ENCODE results near the gene RTEL1.

Gene RTEL1

DNA sequence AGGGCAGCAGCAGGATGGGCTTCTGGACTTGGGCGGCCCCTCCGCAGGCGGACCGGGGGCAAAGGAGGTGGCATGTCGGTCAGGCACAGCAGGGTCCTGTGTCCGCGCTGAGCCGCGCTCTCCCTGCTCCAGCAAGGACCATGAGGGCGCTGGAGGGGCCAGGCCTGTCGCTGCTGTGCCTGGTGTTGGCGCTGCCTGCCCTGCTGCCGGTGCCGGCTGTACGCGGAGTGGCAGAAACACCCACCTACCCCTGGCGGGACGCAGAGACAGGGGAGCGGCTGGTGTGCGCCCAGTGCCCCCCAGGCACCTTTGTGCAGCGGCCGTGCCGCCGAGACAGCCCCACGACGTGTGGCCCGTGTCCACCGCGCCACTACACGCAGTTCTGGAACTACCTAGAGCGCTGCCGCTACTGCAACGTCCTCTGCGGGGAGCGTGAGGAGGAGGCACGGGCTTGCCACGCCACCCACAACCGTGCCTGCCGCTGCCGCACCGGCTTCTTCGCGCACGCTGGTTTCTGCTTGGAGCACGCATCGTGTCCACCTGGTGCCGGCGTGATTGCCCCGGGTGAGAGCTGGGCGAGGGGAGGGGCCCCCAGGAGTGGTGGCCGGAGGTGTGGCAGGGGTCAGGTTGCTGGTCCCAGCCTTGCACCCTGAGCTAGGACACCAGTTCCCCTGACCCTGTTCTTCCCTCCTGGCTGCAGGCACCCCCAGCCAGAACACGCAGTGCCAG is 38.7 kb downstream of the RTEL1 start, which contains the start of gene TNFRSF6B:
Gene TNFRSF6B (plus strand): TSS at position 25 of the 729 bp plus-strand sequence. CDS start 116 bp downstream, at position 141.
- peak; percentile 3 for ATAC-seq (ENCODE audit: insufficient read depth, low read depth)
- H4K20me1 ChIP-seq (ENCODE audit: insufficient read depth, low read length) = peaks cover 38% of the 10 kb centered on the region
- peaks cover 59% of the 10 kb centered on the region for H3K36me3 ChIP-seq (ENCODE audit: insufficient read depth, low read length)
- H3K27me3 ChIP-seq (ENCODE audit: insufficient read depth, low read length, poor library complexity) = no peaks in the 10 kb centered on the region
- H3K4me2 ChIP-seq (ENCODE audit: insufficient read depth, low read length) = no peak within 1 kb of the TSS
- no peak for TF ChIP-seq EZH2 (IDR thresholded peaks at IDR 0.05; ENCODE audit: borderline replicate concordance, low read depth, low read length, severe bottlenecking)
- no peak for TF ChIP-seq CTCF (IDR thresholded peaks at IDR 0.05; ENCODE audit: borderline replicate concordance, extremely low read depth, low read length, poor library complexity, severe bottlenecking)
- H3K79me2 ChIP-seq (ENCODE audit: insufficient read depth, low read length) = no peaks in the 10 kb centered on the region
- H3K4me1 ChIP-seq (ENCODE audit: insufficient read depth, low read length) = no peaks in the 10 kb centered on the region
- H3K4me3 ChIP-seq (ENCODE audit: low read depth in 1 of 2, low read length in 2 of 2) = no peak within 1 kb of the TSS
- H2AFZ ChIP-seq (ENCODE audit: low read depth, low read length) = no peak within 1 kb of the TSS
- no peaks in the 10 kb centered on the region for H3K9me3 ChIP-seq (ENCODE audit: insufficient read depth, low read length, severe bottlenecking)
- H3K9ac ChIP-seq (ENCODE audit: low read depth, low read length) = no peak within 1 kb of the TSS
- DNase-seq = no peak
- H3K27ac ChIP-seq (ENCODE audit: low read length) = 0 out of 2 replicates have a peak within 1 kb of the TSS, but pooled peaks have one; percentile 32

- Histone ChIP-seq H3K36me3 (ENCODE audit: insufficient read depth, low read length) (peaks cover 59% of the 10 kb centered on the region), H3K9me3 (ENCODE audit: insufficient read depth, low read length, severe bottlenecking) (no peaks in the 10 kb centered on the region), H3K79me2 (ENCODE audit: insufficient read depth, low read length) (no peaks in the 10 kb centered on the region), H3K4me2 (ENCODE audit: insufficient read depth, low read length) (no peak overlapping the region), H4K20me1 (ENCODE audit: insufficient read depth, low read length) (peaks cover 40% of the 10 kb centered on the region), H3K27me3 (ENCODE audit: insufficient read depth, low read length, poor library complexity) (no peaks in the 10 kb centered on the region), H3K27ac (ENCODE audit: low read length) (no peak overlapping the region), H2AFZ (ENCODE audit: low read depth, low read length) (no peak overlapping the region), H3K9ac (ENCODE audit: low read depth, low read length) (no peak overlapping the region), H3K4me1 (ENCODE audit: insufficient read depth, low read length) (no peaks in the 10 kb centered on the region), H3K4me3 (ENCODE audit: low read depth in 1 of 2, low read length in 2 of 2) (no peak overlapping the region)
- TF ChIP-seq CTCF (IDR thresholded peaks at IDR 0.05; ENCODE audit: borderline replicate concordance, extremely low read depth, low read length, poor library complexity, severe bottlenecking) (no peak), EZH2 (IDR thresholded peaks at IDR 0.05; ENCODE audit: borderline replicate concordance, low read depth, low read length, severe bottlenecking) (no peak)
- peak; percentile 10 for ATAC-seq (ENCODE audit: insufficient read depth, low read depth)
- no peak for DNase-seq
Measured at GRCh38 chr20:63697357-63697867, 39.3 kb downstream of the RTEL1 start.

DNA sequence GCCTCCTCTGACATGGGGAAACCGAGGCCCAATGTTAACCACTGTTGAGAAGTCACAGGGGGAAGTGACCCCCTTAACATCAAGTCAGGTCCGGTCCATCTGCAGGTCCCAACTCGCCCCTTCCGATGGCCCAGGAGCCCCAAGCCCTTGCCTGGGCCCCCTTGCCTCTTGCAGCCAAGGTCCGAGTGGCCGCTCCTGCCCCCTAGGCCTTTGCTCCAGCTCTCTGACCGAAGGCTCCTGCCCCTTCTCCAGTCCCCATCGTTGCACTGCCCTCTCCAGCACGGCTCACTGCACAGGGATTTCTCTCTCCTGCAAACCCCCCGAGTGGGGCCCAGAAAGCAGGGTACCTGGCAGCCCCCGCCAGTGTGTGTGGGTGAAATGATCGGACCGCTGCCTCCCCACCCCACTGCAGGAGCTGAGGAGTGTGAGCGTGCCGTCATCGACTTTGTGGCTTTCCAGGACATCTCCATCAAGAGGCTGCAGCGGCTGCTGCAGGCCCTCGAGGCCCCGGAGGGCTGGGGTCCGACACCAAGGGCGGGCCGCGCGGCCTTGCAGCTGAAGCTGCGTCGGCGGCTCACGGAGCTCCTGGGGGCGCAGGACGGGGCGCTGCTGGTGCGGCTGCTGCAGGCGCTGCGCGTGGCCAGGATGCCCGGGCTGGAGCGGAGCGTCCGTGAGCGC is 39.9 kb downstream of the RTEL1 start:
- no peak overlapping the region for H2AFZ ChIP-seq (ENCODE audit: low read depth, low read length)
- H3K4me2 ChIP-seq (ENCODE audit: insufficient read depth, low read length) = no peak overlapping the region
- no peak for DNase-seq
- H4K20me1 ChIP-seq (ENCODE audit: insufficient read depth, low read length) = peaks cover 46% of the 10 kb centered on the region
- no peaks in the 10 kb centered on the region for H3K9me3 ChIP-seq (ENCODE audit: insufficient read depth, low read length, severe bottlenecking)
- no peak for ATAC-seq (ENCODE audit: insufficient read depth, low read depth)
- H3K9ac ChIP-seq (ENCODE audit: low read depth, low read length) = no peak overlapping the region
- H3K27ac ChIP-seq (ENCODE audit: low read length) = no peak overlapping the region
- TF ChIP-seq CTCF (IDR thresholded peaks at IDR 0.05; ENCODE audit: borderline replicate concordance, extremely low read depth, low read length, poor library complexity, severe bottlenecking) (no peak), EZH2 (IDR thresholded peaks at IDR 0.05; ENCODE audit: borderline replicate concordance, low read depth, low read length, severe bottlenecking) (no peak)
- H3K79me2 ChIP-seq (ENCODE audit: insufficient read depth, low read length) = no peaks in the 10 kb centered on the region; the same call in 1 of the 2 replicates
- H3K4me1 ChIP-seq (ENCODE audit: insufficient read depth, low read length) = no peaks in the 10 kb centered on the region
- no peaks in the 10 kb centered on the region for H3K27me3 ChIP-seq (ENCODE audit: insufficient read depth, low read length, poor library complexity)
- peaks cover 62% of the 10 kb centered on the region for H3K36me3 ChIP-seq (ENCODE audit: insufficient read depth, low read length)
- H3K4me3 ChIP-seq (ENCODE audit: low read depth in 1 of 2, low read length in 2 of 2) = no peak overlapping the region

Data from DND-41 (cell line).